H1 (cell line): ENCODE results near the gene CARD14. TPM values are rescaled to one million over a fixed set of nuclear protein-coding genes. Genes with fewer than 3 reads are reported as not detected.

Source experiments
- CTCF ChIA-PET: fragments of 300-600 bp; sonication (Branson Sonifier 250); formaldehyde crosslinking; loops from one replicate; lab custom pipeline; 2021; ENCODE audit not compliant: partially characterized antibody; lab: Charles Lee
- POLR2A ChIA-PET: fragments of 300-600 bp; sonication (Branson Sonifier 250); formaldehyde crosslinking; loops from one replicate; lab custom pipeline; 2021; ENCODE audit warnings: inconsistent platforms; ENCODE audit not compliant: partially characterized antibody; lab: Charles Lee
- DNase-seq, 2 experiments: peaks; one replicate each; pipeline versions ENCODE4 v3.0.0 to v3.0.0-alpha.2; 2010 to 2022; ENCODE audit warnings: low spot score in 2 of 2, low read depth in 1 of 2, mixed read lengths in 1 of 2
- FAIRE-seq: peaks from 2 replicates; lab custom pipeline; 2011; peaks lifted over from hg19 to GRCh38; lab: Jason Lieb, UNC
- H2AFZ ChIP-seq: 2 replicates; pipeline ENCODE4 v1.8.1; 2012; ENCODE audit warnings: low read length, inconsistent platforms
- H2AK5ac ChIP-seq: 2 replicates; pipeline ENCODE4 v1.6.1; 2013; ENCODE audit warnings: low read depth, low read length
- H2BK120ac ChIP-seq: replicated peaks from 2 replicates; pipeline ENCODE3; 2013; ENCODE audit warnings: low read depth, low read length, inconsistent platforms
- H2BK12ac ChIP-seq: 2 replicates; pipeline ENCODE4 v1.6.1; 2013; ENCODE audit warnings: low read depth, low read length
- H2BK15ac ChIP-seq: 2 replicates; pipeline ENCODE4 v1.6.1; 2013; ENCODE audit warnings: low read length
- H2BK20ac ChIP-seq: 2 replicates; pipeline ENCODE4 v1.6.1; 2013; ENCODE audit warnings: low read length
- H2BK5ac ChIP-seq: 2 replicates; pipeline ENCODE4 v1.6.1; 2013; ENCODE audit warnings: low read depth, low read length
- H3K14ac ChIP-seq: 2 replicates; pipeline ENCODE4 v1.6.1; 2013; ENCODE audit warnings: inconsistent platforms; ENCODE audit not compliant: insufficient read length
- H3K18ac ChIP-seq: 2 replicates; pipeline ENCODE4 v1.6.1; 2013; ENCODE audit warnings: low read length; ENCODE audit errors: extremely low read depth
- H3K23ac ChIP-seq: 2 replicates; pipeline ENCODE4 v1.6.1; 2013; ENCODE audit warnings: inconsistent platforms; ENCODE audit not compliant: insufficient read length
- H3K23me2 ChIP-seq: 2 replicates; pipeline ENCODE4 v1.6.1; 2013; ENCODE audit warnings: low read depth, low read length
- H3K27ac ChIP-seq: 2 replicates; pipeline ENCODE4 v1.6.1; 2011; ENCODE audit warnings: low read depth, low read length, inconsistent platforms
- H3K27me3 ChIP-seq, 4 experiments: replicated peaks in 1 of 4; 1 replicate in 1 of 4; 2 replicates in 3 of 4; pipeline versions ENCODE4 v1.6.1 to v1.8.1; 2011 to 2013; ENCODE audit warnings: low read length in 3 of 4, mild to moderate bottlenecking in 3 of 4, inconsistent platforms in 2 of 4, mixed read lengths in 2 of 4, moderate library complexity in 1 of 4; ENCODE audit not compliant: control insufficient read depth in 3 of 4, insufficient read depth in 3 of 4; ENCODE audit errors: extremely low read depth in 1 of 4
- H3K36me3 ChIP-seq, 4 experiments: 2 replicates each; pipeline versions ENCODE4 v1.6.1 to v1.8.1; 2011 to 2013; ENCODE audit warnings: mild to moderate bottlenecking in 4 of 4, low read length in 3 of 4, moderate library complexity in 2 of 4, control low read depth in 1 of 4, inconsistent platforms in 1 of 4; ENCODE audit not compliant: insufficient read depth in 4 of 4, control insufficient read depth in 2 of 4
- H3K4ac ChIP-seq: replicated peaks from 2 replicates; pipeline ENCODE3; 2013; ENCODE audit warnings: low read length, low read depth, mixed read lengths, inconsistent platforms; ENCODE audit not compliant: insufficient read length
- H3K4me1 ChIP-seq, 4 experiments: replicated peaks in 1 of 4; 1 replicate in 1 of 4; 2 replicates in 3 of 4; pipeline versions ENCODE4 v1.6.1 to v1.8.1; 2011 to 2013; ENCODE audit warnings: low read length in 3 of 4, inconsistent platforms in 2 of 4, mixed read lengths in 1 of 4; ENCODE audit not compliant: insufficient read depth in 4 of 4, control insufficient read depth in 3 of 4
- H3K4me2 ChIP-seq, 2 experiments: 2 replicates each; pipeline versions ENCODE4 v1.6.1 to v1.8.1; 2011 to 2013; ENCODE audit warnings: low read depth in 2 of 2, low read length in 2 of 2, control low read depth in 1 of 2, inconsistent platforms in 1 of 2, mild to moderate bottlenecking in 1 of 2; ENCODE audit not compliant: insufficient read depth in 1 of 2
- H3K4me3 ChIP-seq, 4 experiments: fragments of 200-600, 300-600 bp in 1 of 4; sonication (generic), shearing (Covaris generic), sonication (Bioruptor Twin) in 1 of 4; 2 replicates each; pipeline versions ENCODE4 v1.5.1 to v1.8.1; 2011 to 2016; ENCODE audit warnings: low read length in 4 of 4, low read depth in 3 of 4, control low read depth in 2 of 4, inconsistent platforms in 2 of 4, mild to moderate bottlenecking in 2 of 4, mixed read lengths in 1 of 4, moderate library complexity in 1 of 4; ENCODE audit not compliant: insufficient read depth in 2 of 4; ENCODE audit errors: extremely low read depth in 1 of 4
- H3K56ac ChIP-seq: replicated peaks from 2 replicates; pipeline ENCODE3; 2013; ENCODE audit warnings: low read depth, mild to moderate bottlenecking, mixed read lengths, low read length, inconsistent platforms; ENCODE audit not compliant: insufficient read length
- H3K79me1 ChIP-seq: 2 replicates; pipeline ENCODE4 v1.6.1; 2013; ENCODE audit warnings: low read depth, low read length, control low read depth
- H3K79me2 ChIP-seq, 2 experiments: 2 replicates each; pipeline versions ENCODE4 v1.6.1 to v1.8.1; 2012 to 2013; ENCODE audit warnings: low read length in 2 of 2, mild to moderate bottlenecking in 2 of 2, inconsistent platforms in 1 of 2; ENCODE audit not compliant: insufficient read depth in 2 of 2, control insufficient read depth in 1 of 2
- H3K9ac ChIP-seq, 4 experiments: replicated peaks in 1 of 4; 1 replicate in 1 of 4; 2 replicates in 3 of 4; pipeline versions ENCODE4 v1.6.1 to v1.8.1; 2011 to 2013; ENCODE audit warnings: low read depth in 3 of 4, low read length in 3 of 4, control low read depth in 2 of 4, mild to moderate bottlenecking in 2 of 4, moderate library complexity in 2 of 4, inconsistent platforms in 1 of 4; ENCODE audit errors: extremely low read depth in 1 of 4
- H3K9me3 ChIP-seq, 2 experiments: 2 replicates each; pipeline versions ENCODE4 v1.6.1 to v1.8.1; 2012 to 2013; ENCODE audit warnings: mild to moderate bottlenecking in 2 of 2, moderate library complexity in 2 of 2, control low read depth in 1 of 2, inconsistent platforms in 1 of 2, low read depth in 1 of 2, low read length in 1 of 2, mixed read lengths in 1 of 2; ENCODE audit not compliant: insufficient read depth in 2 of 2
- H4K20me1 ChIP-seq, 2 experiments: replicated peaks in 1 of 2; 2 replicates each; pipeline versions ENCODE3 to v1.8.1; 2011 to 2013; ENCODE audit warnings: inconsistent platforms in 2 of 2, low read length in 2 of 2, mild to moderate bottlenecking in 1 of 2; ENCODE audit not compliant: insufficient read depth in 2 of 2, control insufficient read depth in 1 of 2
- H4K5ac ChIP-seq: 2 replicates; pipeline ENCODE4 v1.6.1; 2013; ENCODE audit warnings: low read length, low read depth, mixed read lengths, inconsistent platforms; ENCODE audit not compliant: insufficient read length
- H4K8ac ChIP-seq: 2 replicates; pipeline ENCODE4 v1.8.0; 2013; ENCODE audit warnings: mild to moderate bottlenecking, moderate library complexity, low read length, inconsistent platforms; ENCODE audit not compliant: insufficient read depth; ENCODE audit errors: extremely low read depth
- H4K91ac ChIP-seq: replicated peaks from 2 replicates; pipeline ENCODE3; 2013; ENCODE audit warnings: low read length, mixed read lengths, inconsistent platforms; ENCODE audit not compliant: insufficient read length
- ASH2L ChIP-seq: fragments of 200-600, 300-600 bp; sonication (generic); IDR thresholded peaks from one replicate; pipeline ENCODE4 v1.7.1; 2017; ENCODE audit warnings: low read length
- SIN3A ChIP-seq, 2 experiments: IDR thresholded peaks in 1 of 2; conservative IDR thresholded peaks in 1 of 2; 2 replicates each; pipeline ENCODE4 v1.6.1; 2011 to 2012; ENCODE audit warnings: low read length in 2 of 2, improper control_type of control experiment in 1 of 2, low read depth in 1 of 2, mild to moderate bottlenecking in 1 of 2
- WGBS, 2 experiments: shearing (Covaris generic) in 1 of 2; methylation state at CpG; one replicate each; pipeline versions ENCODE4 v1.1.6 to v1.1.7; 2013 to 2015; ENCODE audit warnings: low lambda C conversion rate in 2 of 2, mixed read lengths in 2 of 2, inconsistent platforms in 1 of 2, low coverage in 1 of 2, missing lambda C conversion rate in 1 of 2; ENCODE audit not compliant: insufficient replicate concordance in 2 of 2, insufficient coverage in 1 of 2, insufficient read length in 1 of 2; ENCODE audit errors: extremely low coverage in 1 of 2, missing lambda C conversion rate in 1 of 2; 5-methylcytosine and 5-hydroxymethylcytosine counted together
- polyA plus RNA-seq, 7 experiments: library from polyadenylated mRNA; depleted of rRNA in 3 of 7; stranded (reverse) in 5 of 7; unstranded in 2 of 7; fragments of >200 nt in 5 of 7; fragments of 200-250 nt in 2 of 7; gene quantifications; 1 replicate in 5 of 7; 2 replicates in 1 of 7; 4 replicates in 1 of 7; pipeline versions ENCODE4 v1.2.1 to v1.2.3, GENCODE V29; 2011 to 2013; ENCODE audit warnings: missing spikeins in 2 of 7, mixed read lengths in 2 of 7
- total RNA-seq: library from RNA; stranded (reverse); fragmentation: NEBNext Ultra II Directional; extraction: Animal tissue kit (Norgen Biotek cat#: 25700); gene quantifications from 2 replicates; pipeline ENCODE4 v1.2.1, GENCODE V29; 2021
- TF ChIP-seq, protein P1 (sequence below): IDR thresholded peaks from 2 replicates; pipeline ENCODE4 v1.6.1; 2012; ENCODE audit warnings: low read length, inconsistent platforms

CARD14 gene
- total and polyA plus RNA-seq, 2 of the 8 experiments (the other 6 are each of a cell fraction or from before 2014, with no cell fraction given): 0.08 TPM; not detected in 1

DNA sequence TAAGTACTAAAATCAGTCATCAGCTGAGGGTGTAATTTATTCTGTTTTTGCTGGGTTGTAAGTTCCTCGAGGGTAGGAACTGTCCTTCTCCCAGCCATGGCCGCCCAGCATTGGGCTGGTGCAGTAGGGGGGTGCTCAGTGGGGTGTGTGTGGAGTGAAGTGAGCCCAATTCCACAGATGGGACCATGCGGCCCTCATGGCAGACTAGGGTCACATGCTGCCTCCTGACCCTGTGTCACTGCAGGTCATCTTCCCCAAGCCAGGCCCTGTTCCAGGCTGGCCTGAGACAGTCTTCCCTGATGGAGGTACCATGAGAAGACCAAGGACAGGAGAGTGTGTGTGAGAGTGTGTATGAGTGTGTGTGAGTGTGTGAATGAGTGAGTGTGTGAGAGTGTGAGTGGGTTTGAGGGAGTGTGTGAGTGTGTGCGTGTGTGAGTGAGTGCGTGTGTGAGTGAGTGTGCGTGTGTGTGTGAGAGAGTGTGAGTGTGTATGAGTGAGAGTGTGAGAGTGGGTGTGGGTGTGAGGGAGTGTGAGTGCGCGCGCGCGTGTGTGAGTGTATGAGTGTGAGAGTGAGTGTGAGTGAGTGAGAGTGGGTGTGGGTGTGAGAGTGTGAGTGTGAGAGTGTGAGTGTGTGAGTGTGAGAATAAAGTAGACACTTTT lies 54.1 kb downstream of the CARD14 start:
- no peak overlapping the region for H3K4me3 ChIP-seq
- POLR2A ChIA-PET: no interaction called here
- no peak overlapping the region for H4K8ac ChIP-seq
- H3K27me3 ChIP-seq: no peaks in the 10 kb centered on the region; a peak in 1 of 7 replicates
- H3K23ac ChIP-seq: no peak overlapping the region
- no peaks in the 10 kb centered on the region for H3K36me3 ChIP-seq
- no peak overlapping the region for H3K4me2 ChIP-seq
- WGBS, 2 experiments: 80 to 100% methylated on average over 7 to 11 of the region's 11 CpGs
- H2BK15ac ChIP-seq: no peak overlapping the region
- FAIRE-seq (no peak), DNase-seq (no peak)
- TF ChIP-seq, protein P1, sequence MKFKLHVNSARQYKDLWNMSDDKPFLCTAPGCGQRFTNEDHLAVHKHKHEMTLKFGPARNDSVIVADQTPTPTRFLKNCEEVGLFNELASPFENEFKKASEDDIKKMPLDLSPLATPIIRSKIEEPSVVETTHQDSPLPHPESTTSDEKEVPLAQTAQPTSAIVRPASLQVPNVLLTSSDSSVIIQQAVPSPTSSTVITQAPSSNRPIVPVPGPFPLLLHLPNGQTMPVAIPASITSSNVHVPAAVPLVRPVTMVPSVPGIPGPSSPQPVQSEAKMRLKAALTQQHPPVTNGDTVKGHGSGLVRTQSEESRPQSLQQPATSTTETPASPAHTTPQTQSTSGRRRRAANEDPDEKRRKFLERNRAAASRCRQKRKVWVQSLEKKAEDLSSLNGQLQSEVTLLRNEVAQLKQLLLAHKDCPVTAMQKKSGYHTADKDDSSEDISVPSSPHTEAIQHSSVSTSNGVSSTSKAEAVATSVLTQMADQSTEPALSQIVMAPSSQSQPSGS: no peak
- TF ChIP-seq ASH2L: peak; percentile 27
- TF ChIP-seq SIN3A (conservative IDR thresholded peaks at IDR 0.05 in 1 of 2, IDR thresholded peaks at IDR 0.05 in 1 of 2; ENCODE audit: low read depth in 1 of 2, low read length in 2 of 2): no peak
- no peak overlapping the region for H2AK5ac ChIP-seq
- H2BK20ac ChIP-seq: no peak overlapping the region
- H2BK12ac ChIP-seq: no peak overlapping the region; the same call in 1 of the 2 replicates
- H2BK5ac ChIP-seq: peak overlapping the region; percentile 49; the same call in 1 of the 2 replicates
- no peak overlapping the region for H3K9ac ChIP-seq
- H3K14ac ChIP-seq: no peak overlapping the region
- H3K4ac ChIP-seq: no peak overlapping the region
- H3K56ac ChIP-seq: peak overlapping the region; percentile 40
- no peaks in the 10 kb centered on the region for H3K79me2 ChIP-seq
- H2BK120ac ChIP-seq: no peak overlapping the region
- no peak overlapping the region for H4K5ac ChIP-seq
- no peak overlapping the region for H3K27ac ChIP-seq
- H3K18ac ChIP-seq: no peak overlapping the region
- H4K91ac ChIP-seq: no peak overlapping the region
- no peak overlapping the region for H2AFZ ChIP-seq
- H3K23me2 ChIP-seq: peaks cover 10% of the 10 kb centered on the region; the same call in 1 of the 2 replicates
- peaks cover 2% of the 10 kb centered on the region; the same call in 1 of the 2 replicates for H3K79me1 ChIP-seq
- H3K4me1 ChIP-seq: peaks cover 0 to 21% (median 11%) of the 10 kb centered on the region in 4 experiments; a peak in 6 of 7 replicates
- no peaks in the 10 kb centered on the region for H3K9me3 ChIP-seq
- peaks cover 2% of the 10 kb centered on the region in 2 experiments for H4K20me1 ChIP-seq
- CTCF ChIA-PET: no interaction called here
